NCI-H748 treated with DMSO at 0.1 percent for 48 hours (cell line): ENCODE results near the gene DNPH1.

Source experiments
- DNase-seq: peaks from one replicate; lab custom pipeline; 2025; lab: John Stamatoyannopoulos, UW

DNPH1 gene

DNA sequence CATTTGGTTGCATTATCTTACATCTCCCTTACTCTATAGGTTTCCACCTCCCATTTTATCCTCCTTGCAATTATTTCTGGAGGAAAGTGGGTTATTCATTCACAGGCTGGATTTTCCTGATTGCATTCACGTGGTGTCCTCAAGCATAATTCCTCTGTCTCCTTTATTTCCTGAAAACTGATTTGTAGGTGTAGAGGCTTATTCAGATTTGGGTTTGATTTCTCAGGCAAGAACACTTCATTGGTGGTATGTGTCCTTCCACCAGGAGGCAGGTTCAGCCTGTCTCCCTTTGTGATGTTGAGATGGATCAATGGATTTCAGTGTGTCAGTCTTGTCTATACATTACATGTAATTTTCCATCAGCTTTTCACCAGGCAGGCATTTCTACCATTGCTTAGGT lies 17.3 kb downstream of the DNPH1 start:
- no peak for DNase-seq

- DNase-seq, result no peak
These were observed 22.0 kb downstream of the DNPH1 start for GRCh38 chr6:43207286-43207685.

DNA sequence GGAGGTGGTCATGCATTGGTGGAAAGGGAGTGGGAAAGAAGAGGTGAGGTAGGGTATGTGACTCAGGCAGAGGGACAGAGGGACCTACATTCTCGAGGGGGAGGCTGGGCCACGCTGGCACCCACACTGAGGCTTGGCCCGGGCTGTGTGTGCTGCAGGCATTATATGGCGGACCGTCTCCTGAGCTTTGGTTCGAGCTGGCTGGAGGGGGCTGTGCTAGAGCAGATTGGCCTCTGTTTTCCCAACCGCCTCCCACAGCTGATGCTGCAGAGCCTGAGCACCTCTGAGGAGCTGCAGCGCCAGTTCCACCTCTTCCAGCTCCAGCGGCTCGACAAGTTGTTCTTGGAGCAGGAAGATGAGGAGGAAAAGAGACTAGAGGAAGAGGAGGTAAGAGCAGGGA lies 23.4 kb downstream of the DNPH1 start:
- DNase-seq, result no peak

- no peak for DNase-seq
These were observed 24.8 kb downstream of the DNPH1 start for GRCh38 chr6:43204271-43205105.

GRCh38 chr6:43203718-43204095 lies 25.6 kb downstream of the DNPH1 start:
- no peak for DNase-seq

DNA sequence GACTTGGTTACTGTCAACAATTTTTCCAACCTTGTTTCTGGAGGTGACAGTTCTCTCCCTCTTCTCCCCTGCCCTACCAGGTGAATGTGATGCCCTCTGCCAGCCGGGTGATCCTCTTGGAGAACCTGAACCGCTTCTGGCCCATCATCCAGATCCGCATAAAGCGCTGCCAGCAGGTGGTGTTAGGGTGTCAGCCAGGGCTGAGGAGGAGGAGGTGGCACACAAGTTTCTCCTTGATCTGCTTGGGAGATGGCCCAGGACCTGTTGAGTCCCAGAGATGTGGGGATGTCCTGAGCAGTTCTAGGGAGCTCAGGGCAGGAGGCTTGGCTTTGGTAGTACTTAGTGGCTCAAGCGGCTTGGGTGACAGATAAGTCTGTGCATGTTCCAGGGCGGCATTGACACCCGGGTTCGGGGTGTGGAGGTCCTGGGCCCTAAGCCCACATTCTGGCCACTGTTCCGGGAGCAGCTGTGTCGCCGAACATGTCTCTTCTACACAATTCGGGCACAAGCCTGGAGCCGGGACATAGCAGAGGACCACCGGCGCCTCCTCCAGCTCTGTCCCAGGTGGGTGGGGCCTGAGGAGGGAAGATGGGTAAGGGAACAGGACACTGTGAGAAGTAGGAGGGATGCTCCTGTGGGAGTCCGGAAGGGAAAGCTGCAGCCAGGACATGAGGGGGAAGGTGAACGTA lies 26.1 kb downstream of the DNPH1 start:
- DNase-seq, result no peak

DNA sequence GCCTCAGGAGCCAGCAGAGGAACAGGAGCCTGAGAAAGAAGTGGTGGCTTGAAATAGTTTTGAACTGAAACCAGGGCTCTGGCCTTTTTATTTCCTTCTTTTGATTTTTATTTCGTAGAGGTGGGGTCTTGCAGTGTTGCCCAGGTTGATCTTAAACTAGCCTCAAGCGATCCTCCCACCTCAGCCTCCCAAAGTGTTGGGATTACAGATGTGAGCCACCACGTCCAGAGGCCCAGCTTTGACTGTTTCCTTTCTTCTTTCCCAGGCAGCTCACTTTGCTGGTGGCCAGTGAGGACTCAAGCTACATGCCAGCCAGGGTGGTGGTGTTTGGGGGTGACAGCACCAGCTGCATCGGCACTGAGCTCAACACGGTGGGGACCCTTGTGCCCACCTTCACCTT lies 26.8 kb downstream of the DNPH1 start:
- DNase-seq, result no peak

- DNase-seq, result no peak
These were observed 28.7 kb downstream of the DNPH1 start for GRCh38 chr6:43200541-43200940.

DNA sequence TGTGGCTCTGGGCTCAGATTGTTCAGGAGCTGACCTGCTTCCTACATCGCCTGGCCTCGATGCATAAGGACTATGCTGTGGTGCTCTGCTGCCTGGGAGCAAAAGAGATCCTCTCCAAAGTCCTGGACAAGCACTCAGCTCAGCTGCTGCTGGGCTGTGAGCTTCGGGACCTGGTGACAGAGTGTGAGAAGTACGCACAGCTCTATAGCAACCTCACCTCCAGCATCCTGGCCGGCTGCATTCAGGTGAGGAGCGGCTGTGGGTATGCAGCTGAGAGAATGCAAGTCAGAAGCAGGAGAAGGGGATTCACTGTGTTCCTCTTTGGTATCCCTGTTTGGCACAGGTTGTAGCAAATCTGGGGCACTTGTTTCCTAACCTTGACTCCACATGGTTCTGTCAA lies 29.4 kb downstream of the DNPH1 start:
- no peak for DNase-seq

GRCh38 chr6:43196337-43196736 lies 32.9 kb downstream of the DNPH1 start:
- no peak for DNase-seq

- DNase-seq, result no peak
These were observed 35.4 kb downstream of the DNPH1 start for GRCh38 chr6:43193929-43194328.

DNA sequence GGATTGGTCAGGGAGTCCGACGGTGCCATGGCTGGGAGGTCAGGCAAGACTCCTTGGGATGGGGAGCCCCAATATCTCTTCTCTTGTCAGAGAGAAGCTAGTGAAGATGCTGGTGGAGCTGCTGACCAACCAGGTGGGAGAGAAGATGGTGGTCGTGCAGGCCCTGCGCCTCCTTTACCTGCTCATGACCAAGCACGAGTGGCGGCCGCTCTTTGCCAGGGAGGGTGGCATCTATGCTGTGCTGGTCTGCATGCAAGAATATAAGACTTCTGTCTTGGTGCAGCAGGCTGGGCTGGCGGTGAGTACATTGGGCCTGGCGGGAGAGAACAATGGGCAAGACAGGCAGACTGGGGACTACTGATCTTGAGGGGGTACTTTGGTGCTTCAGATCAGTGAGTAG lies 36.4 kb downstream of the DNPH1 start:
- no peak for DNase-seq

DNA sequence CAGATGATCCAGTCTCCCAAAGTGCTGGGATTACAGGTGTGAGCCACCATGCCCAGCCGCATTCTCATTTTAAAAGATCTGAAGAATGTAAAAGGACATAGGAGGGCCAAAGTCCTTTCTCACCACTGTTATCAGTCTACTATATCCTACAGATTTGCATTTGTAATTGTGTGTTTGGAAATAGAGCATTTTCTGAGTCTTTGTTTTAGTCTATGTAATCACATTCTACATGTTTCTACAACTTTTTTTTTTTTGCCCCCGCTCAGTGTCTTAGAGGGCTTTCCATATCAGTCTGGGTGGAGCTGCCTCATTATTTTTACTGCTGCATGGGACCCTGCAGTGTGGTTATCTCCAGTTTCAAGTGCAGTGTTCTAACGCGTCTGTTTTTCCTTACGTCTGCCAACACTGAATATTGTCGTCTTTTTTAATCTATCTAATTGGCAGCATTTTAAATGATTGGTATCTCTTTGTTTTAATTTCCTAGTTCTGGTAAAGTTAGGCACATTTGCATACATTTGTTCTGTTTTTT lies 39.4 kb downstream of the DNPH1 start:
- DNase-seq, result no peak

DNA sequence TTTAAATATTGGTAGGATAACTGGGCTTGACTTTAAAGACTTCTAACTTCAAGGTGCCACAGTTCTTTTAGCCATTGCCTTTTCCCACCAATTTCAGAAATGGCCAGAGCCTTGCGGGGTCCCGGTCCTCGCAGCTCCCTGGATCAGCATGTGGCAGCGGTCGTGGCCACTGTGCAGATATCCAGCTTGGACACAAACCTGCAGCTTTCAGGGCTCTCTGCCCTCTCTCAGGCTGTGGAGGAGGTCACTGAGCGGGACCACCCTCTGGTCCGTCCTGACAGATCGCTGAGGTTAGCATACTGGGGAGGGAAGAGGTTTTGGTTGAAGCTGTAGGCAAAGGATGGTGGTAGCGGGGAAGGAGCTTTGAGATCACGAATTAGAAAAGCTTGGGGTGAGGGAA lies 40.9 kb downstream of the DNPH1 start:
- DNase-seq, result no peak

DNA sequence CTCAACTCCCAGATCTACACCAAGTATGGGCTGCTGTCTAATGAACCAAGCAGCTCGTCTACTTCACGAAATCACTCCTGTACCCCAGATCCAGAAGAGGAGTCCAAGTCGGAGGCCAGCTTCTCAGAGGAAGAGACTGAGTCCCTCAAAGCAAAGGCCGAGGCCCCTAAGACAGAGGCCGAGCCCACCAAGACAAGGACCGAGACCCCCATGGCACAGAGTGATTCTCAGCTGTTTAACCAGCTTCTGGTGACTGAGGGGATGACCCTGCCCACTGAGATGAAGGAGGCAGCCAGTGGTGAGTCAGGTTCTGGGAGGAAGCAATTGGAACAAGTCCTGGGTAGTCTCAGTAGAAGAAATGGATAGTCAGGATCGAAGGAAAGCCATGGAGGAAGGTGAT lies 41.5 kb downstream of the DNPH1 start:
- DNase-seq, result no peak

- DNase-seq, result no peak
These were observed 42.6 kb downstream of the DNPH1 start for GRCh38 chr6:43186706-43187105.

DNA sequence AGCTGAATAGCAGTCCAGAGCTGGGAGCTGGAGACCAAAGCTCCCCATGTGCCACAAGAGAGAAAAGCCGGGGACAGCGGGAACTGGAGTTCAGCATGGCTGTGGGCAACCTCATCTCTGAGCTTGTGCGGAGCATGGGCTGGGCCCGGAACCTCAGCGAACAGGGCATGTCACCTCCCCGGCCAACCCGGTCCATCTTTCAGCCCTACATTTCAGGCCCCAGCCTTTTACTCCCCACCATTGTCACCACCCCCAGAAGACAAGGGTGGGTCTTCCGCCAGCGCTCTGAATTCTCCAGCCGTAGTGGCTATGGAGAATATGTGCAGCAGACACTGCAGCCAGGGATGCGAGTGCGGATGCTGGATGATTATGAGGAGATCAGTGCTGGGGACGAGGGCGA lies 43.3 kb downstream of the DNPH1 start:
- no peak for DNase-seq

DNA sequence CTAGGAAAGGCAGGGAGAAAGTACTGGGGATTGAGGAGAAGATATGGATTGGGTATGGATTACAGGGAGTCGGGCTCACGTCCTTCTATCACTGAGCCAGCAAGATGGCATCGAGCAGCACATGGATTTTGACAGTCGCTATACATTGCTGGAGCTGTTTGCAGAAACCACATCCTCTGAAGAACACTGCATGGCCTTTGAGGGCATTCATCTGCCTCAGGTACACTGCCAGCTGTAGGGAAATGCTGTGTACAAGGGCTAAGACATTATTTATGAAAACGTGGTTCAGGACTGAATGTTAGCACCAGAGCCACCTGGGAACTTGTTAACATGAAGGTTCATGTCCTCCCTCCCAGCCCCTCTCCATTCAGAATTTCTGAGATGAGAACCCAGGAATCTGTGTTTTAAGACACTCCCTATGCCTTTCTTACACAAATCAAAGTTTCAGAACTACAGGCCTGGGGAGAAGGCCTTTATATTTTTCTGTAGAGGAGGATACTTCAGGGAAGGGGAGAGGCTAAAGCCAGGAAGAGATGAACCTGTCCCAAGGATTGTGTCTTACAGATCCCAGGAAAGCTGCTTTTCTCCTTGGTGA lies 43.8 kb downstream of the DNPH1 start:
- DNase-seq, result no peak

GRCh38 chr6:43184268-43184985 lies 44.9 kb downstream of the DNPH1 start:
- DNase-seq, result no peak

DNA sequence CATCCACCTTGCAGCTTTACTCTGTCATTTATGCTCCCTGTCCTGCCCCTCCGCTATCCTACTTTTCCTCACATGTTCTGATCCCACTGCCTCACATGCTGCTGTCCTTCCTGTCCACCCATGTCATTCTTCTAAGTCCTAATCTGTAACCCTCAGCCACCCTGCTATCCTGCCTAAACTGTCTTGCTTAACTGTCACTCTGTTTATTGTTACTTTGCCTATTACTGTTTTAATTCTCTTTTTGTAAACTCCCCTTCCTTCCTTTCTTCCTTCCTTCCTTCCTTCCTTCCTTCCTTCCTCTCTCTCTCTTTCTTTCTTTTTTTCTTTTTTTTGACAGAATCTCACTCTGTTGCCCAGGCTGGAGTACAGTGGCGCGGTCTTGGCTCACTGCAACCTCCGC lies 45.8 kb downstream of the DNPH1 start:
- DNase-seq, result no peak

GRCh38 chr6:43181942-43182860 lies 47.1 kb downstream of the DNPH1 start, which contains the start of gene CUL9:
Gene CUL9 (plus strand): TSS chr6:43182196. CDS start chr6:43184311, 2,115 bp downstream.
- DNase-seq, result peak; percentile 55
